Muscle of back (tissue), 11 donors: Measurements from ENCODE around the gene MYT1. TPM values are rescaled to one million over a fixed set of nuclear protein-coding genes. Genes with fewer than 3 reads are reported as not detected.

Experiments used
- DNase-seq, 3 donors: peaks; one replicate each; pipeline versions ENCODE4 v3.0.0 to v3.0.0-alpha.2; 2013
- polyA plus RNA-seq, 10 donors: library from polyadenylated mRNA; unstranded; fragments of 120-200 nt; gene quantifications; one replicate each; pipeline ENCODE4 v1.2.1, GENCODE V29; 2013; ENCODE audit not compliant: insufficient read length in 10 of 10

Gene MYT1
- polyA plus RNA-seq, 10 donors = 0.05 to 0.78 (median 0.11) TPM

GRCh38 chr20:64139199-64140060 is 24.8 kb upstream of the MYT1 start:
- no peak for DNase-seq

- DNase-seq = no peak
These were observed 24.0 kb upstream of the MYT1 start for GRCh38 chr20:64140061-64140931.

GRCh38 chr20:64140956-64141355 is 23.3 kb upstream of the MYT1 start:
- no peak for DNase-seq

GRCh38 chr20:64142590-64142989 is 21.7 kb upstream of the MYT1 start:
- DNase-seq = no peak

GRCh38 chr20:64143018-64143801 is 21.0 kb upstream of the MYT1 start:
- no peak for DNase-seq

- no peak for DNase-seq
These were observed 19.9 kb upstream of the MYT1 start for GRCh38 chr20:64144144-64144912.

GRCh38 chr20:64145458-64146300 is 18.6 kb upstream of the MYT1 start:
- no peak for DNase-seq

GRCh38 chr20:64146301-64146935 is 17.8 kb upstream of the MYT1 start:
- no peak for DNase-seq

GRCh38 chr20:64146936-64147477 is 17.2 kb upstream of the MYT1 start:
- DNase-seq = no peak

- DNase-seq = no peak
These were observed 15.7 kb upstream of the MYT1 start for GRCh38 chr20:64148581-64148980.

GRCh38 chr20:64149141-64149540 is 15.1 kb upstream of the MYT1 start:
- no peak for DNase-seq

GRCh38 chr20:64149809-64150560 is 14.3 kb upstream of the MYT1 start:
- DNase-seq = no peak

- no peak for DNase-seq
These were observed 13.3 kb upstream of the MYT1 start for GRCh38 chr20:64150756-64151632.

- no peak for DNase-seq
These were observed 12.4 kb upstream of the MYT1 start for GRCh38 chr20:64151633-64152530.

- no peak for DNase-seq
These were observed 11.3 kb upstream of the MYT1 start for GRCh38 chr20:64152906-64153305.

GRCh38 chr20:64153410-64153809 is 10.8 kb upstream of the MYT1 start:
- no peak for DNase-seq
